ENCODE data around the gene TVP23C. TPM values are rescaled to one million over a fixed set of nuclear protein-coding genes. Genes with fewer than 3 reads are reported as not detected.
A peak's percentile ranks its signal among the peaks of the same experiment; 100 is the strongest.

Gene TVP23C
- total and polyA plus RNA-seq, 2 donors (not counting 3 experiments of a cell fraction or from before 2014, with no cell fraction given) = 6.4 to 36.3 TPM

GRCh38 chr17:15516150-15516549, 47.1 kb downstream of the TVP23C start:
- TF ChIP-seq POLR2A (IDR thresholded peaks at IDR 0.05; ENCODE audit: low read depth, low read length) = no peak
- TF ChIP-seq MAX (IDR thresholded peaks at IDR 0.05; ENCODE audit: insufficient read depth, insufficient read length) = no peak
- no peak for TF ChIP-seq MYC (IDR thresholded peaks at IDR 0.05; ENCODE audit: low read depth, low read length)
- TF ChIP-seq JUN (IDR thresholded peaks at IDR 0.05; ENCODE audit: borderline replicate concordance, insufficient read depth, insufficient read length, low read depth) = peak; percentile 88
- TF ChIP-seq POLR2AphosphoS5 (IDR thresholded peaks at IDR 0.05; ENCODE audit: insufficient read depth, low read depth, low read length) = peak; percentile 74
- peak; percentile 81 for TF ChIP-seq FOS (IDR thresholded peaks at IDR 0.05; ENCODE audit: borderline replicate concordance, insufficient read depth, low read length)
- ChIA-PET POLR2A (no interaction called here), CTCF (interaction anchor here (1.5 to 4.1 kb wide), 2 partner anchors 13 to 259 kb away, joined by 3 to 22 read pairs; no protein-coding TSS in a partner anchor)
- BruUV-seq (replicated peaks) = no TSS peak
- no peaks in the 10 kb centered on the region for H3K9me1 ChIP-seq (replicated peaks; ENCODE audit: control insufficient read depth, extremely low read depth, insufficient read depth, low read length)
- H3K4me2 ChIP-seq (ENCODE audit: insufficient read depth, low read length) = no peak overlapping the region
- peaks cover 4% of the 10 kb centered on the region for H3K79me2 ChIP-seq (ENCODE audit: control insufficient read depth, insufficient read depth, low read length)
- H3K4me3 ChIP-seq (replicated peaks in 1 of 3; ENCODE audit: insufficient read depth in 1 of 3, low read depth in 1 of 3, low read length in 3 of 3) = no peak overlapping the region
- no peak overlapping the region for H2AFZ ChIP-seq (ENCODE audit: low read depth, low read length)
- FAIRE-seq (peak; percentile 97), DNase-seq (ENCODE audit: low read depth, low spot score) (peak; percentile 80)
- no peaks in the 10 kb centered on the region for H3K27me3 ChIP-seq (ENCODE audit: control insufficient read depth in 2 of 2, insufficient read depth in 2 of 2, low read length in 2 of 2)
- no peaks in the 10 kb centered on the region for H4K20me1 ChIP-seq (replicated peaks; ENCODE audit: control insufficient read depth, extremely low read depth, insufficient read depth, low read length)
- no peaks in the 10 kb centered on the region for H3K9me3 ChIP-seq (replicated peaks; ENCODE audit: control insufficient read depth, insufficient read depth, low read length)
- H3K36me3 ChIP-seq (ENCODE audit: control insufficient read depth in 2 of 2, extremely low read depth in 1 of 2, insufficient read depth in 2 of 2, low read length in 2 of 2) = peaks cover 0 to 7% of the 10 kb centered on the region in 2 experiments
- H3K27ac ChIP-seq (ENCODE audit: insufficient read depth, low read depth, low read length) = peak overlapping the region; percentile 83
- no peak overlapping the region for H3K9ac ChIP-seq (replicated peaks; ENCODE audit: extremely low read depth, insufficient read depth, low read length)
- peaks cover 18% of the 10 kb centered on the region for H3K4me1 ChIP-seq (ENCODE audit: control insufficient read depth, extremely low read depth, insufficient read depth, low read length)
- dilution Hi-C loops (cut with MboI; ENCODE audit: extremely low pct_ligation_motif_present, low sequenced_read_pairs) = no loop called here
- intact Hi-C loops (cut with micrococcal nuclease) = loop anchor here (2.0 kb wide), 1 partner anchor 25 kb away; no protein-coding TSS in a partner anchor

- H3K4me3 ChIP-seq (replicated peaks in 1 of 3; ENCODE audit: insufficient read depth in 1 of 3, low read depth in 1 of 3, low read length in 3 of 3) = no peak overlapping the region
- no peaks in the 10 kb centered on the region for H3K9me3 ChIP-seq (replicated peaks; ENCODE audit: control insufficient read depth, insufficient read depth, low read length)
- no peak for TF ChIP-seq POLR2AphosphoS5 (IDR thresholded peaks at IDR 0.05; ENCODE audit: insufficient read depth, low read depth, low read length)
- TF ChIP-seq CTCF (IDR thresholded peaks at IDR 0.05; ENCODE audit: extremely low read depth in 1 of 2, insufficient read depth in 1 of 2, low read depth in 1 of 2, low read length in 2 of 2) = no peak
- no peak for TF ChIP-seq FOS (IDR thresholded peaks at IDR 0.05; ENCODE audit: borderline replicate concordance, insufficient read depth, low read length)
- no peak for TF ChIP-seq JUN (IDR thresholded peaks at IDR 0.05; ENCODE audit: borderline replicate concordance, insufficient read depth, insufficient read length, low read depth)
- TF ChIP-seq MAX (IDR thresholded peaks at IDR 0.05; ENCODE audit: insufficient read depth, insufficient read length) = no peak
- TF ChIP-seq POLR2A (IDR thresholded peaks at IDR 0.05; ENCODE audit: low read depth, low read length) = no peak
- TF ChIP-seq GATA2 (IDR thresholded peaks at IDR 0.05; ENCODE audit: insufficient read depth, insufficient read length, low read depth, low read length) = no peak
- TF ChIP-seq MYC (IDR thresholded peaks at IDR 0.05; ENCODE audit: low read depth, low read length) = no peak
- no peak for TF ChIP-seq EZH2 (IDR thresholded peaks at IDR 0.05; ENCODE audit: borderline replicate concordance, low read depth, low read length, severe bottlenecking)
- no peak for DNase-seq (ENCODE audit: low read depth, low spot score)
- H4K20me1 ChIP-seq (replicated peaks; ENCODE audit: control insufficient read depth, extremely low read depth, insufficient read depth, low read length) = no peaks in the 10 kb centered on the region
- POLR2A ChIA-PET = no interaction called here
- CTCF ChIA-PET = interaction anchor here (1.9 to 4.1 kb wide), 2 partner anchors 12 to 256 kb away, joined by 5 to 22 read pairs; no protein-coding TSS in a partner anchor
- peaks cover 4% of the 10 kb centered on the region for H3K79me2 ChIP-seq (ENCODE audit: control insufficient read depth, insufficient read depth, low read length)
- dilution Hi-C loops (cut with MboI; ENCODE audit: extremely low pct_ligation_motif_present, low sequenced_read_pairs) (no loop called here), intact Hi-C loops (cut with micrococcal nuclease) (no loop called here)
- H3K4me2 ChIP-seq (ENCODE audit: insufficient read depth, low read length) = no peak overlapping the region
- peaks cover 29% of the 10 kb centered on the region for H3K4me1 ChIP-seq (ENCODE audit: control insufficient read depth, extremely low read depth, insufficient read depth, low read length)
- H3K9me1 ChIP-seq (replicated peaks; ENCODE audit: control insufficient read depth, extremely low read depth, insufficient read depth, low read length) = no peaks in the 10 kb centered on the region
- FAIRE-seq = no peak
- H3K27ac ChIP-seq (ENCODE audit: insufficient read depth, low read depth, low read length) = no peak overlapping the region
- peaks cover 0 to 7% of the 10 kb centered on the region in 2 experiments for H3K36me3 ChIP-seq (ENCODE audit: control insufficient read depth in 2 of 2, extremely low read depth in 1 of 2, insufficient read depth in 2 of 2, low read length in 2 of 2)
- BruUV-seq (replicated peaks) = no TSS peak
- no peak overlapping the region for H3K9ac ChIP-seq (replicated peaks; ENCODE audit: extremely low read depth, insufficient read depth, low read length)
- no peaks in the 10 kb centered on the region for H3K27me3 ChIP-seq (ENCODE audit: control insufficient read depth in 2 of 2, insufficient read depth in 2 of 2, low read length in 2 of 2)
- no peak overlapping the region for H2AFZ ChIP-seq (ENCODE audit: low read depth, low read length)
These were observed 48.8 kb downstream of the TVP23C start for GRCh38 chr17:15514469-15514868.

Data from endothelial cell of umbilical vein (primary cell).